B cell (primary cell): ENCODE data around the gene USP20. TPM values are rescaled to one million over a fixed set of nuclear protein-coding genes. Genes with fewer than 3 reads are reported as not detected.

Source experiments
- ATAC-seq: fragments of 200-7000 bp; cut with Tn5 transposase; one replicate; pipeline ENCODE4 v1.10.0; 2021; ENCODE audit warnings: low read depth, mild to moderate bottlenecking, moderate number of reproducible peaks, moderate library complexity
- CTCF ChIA-PET: fragments of 350-600 bp; sonication (Branson Sonifier 250); formaldehyde crosslinking; loops from one replicate; lab custom pipeline; 2021; ENCODE audit warnings: antibody characterized with exemption, inconsistent platforms; lab: Charles Lee
- POLR2A ChIA-PET: fragments of 350-600 bp; sonication (Branson Sonifier 250); formaldehyde crosslinking; loops from one replicate; lab custom pipeline; 2021; ENCODE audit warnings: antibody characterized with exemption; lab: Charles Lee
- DNase-seq: peaks from one replicate; pipeline ENCODE4 v3.0.0; 2013
- H2AFZ ChIP-seq: 2 replicates; pipeline ENCODE4 v1.6.1; 2012; ENCODE audit warnings: mild to moderate bottlenecking, low read depth, low read length; ENCODE audit not compliant: insufficient read depth, poor library complexity, severe bottlenecking
- H3K27ac ChIP-seq, 2 donors: 1 replicate in 1 of 2; 2 replicates in 1 of 2; pipeline ENCODE4 v1.5.1; 2012 to 2013; ENCODE audit warnings: low read length in 2 of 2, mild to moderate bottlenecking in 2 of 2, moderate library complexity in 1 of 2
- H3K27me3 ChIP-seq, 4 experiments: fragments of 200-600 bp in 1 of 4; sonication (generic) in 1 of 4; replicated peaks in 1 of 4; 1 replicate in 2 of 4; 2 replicates in 2 of 4; pipeline versions ENCODE4 v1.6.1 to v1.7.0; 2013 to 2016; ENCODE audit warnings: low read length in 3 of 4, mild to moderate bottlenecking in 2 of 4, mixed read lengths in 1 of 4, moderate library complexity in 1 of 4; ENCODE audit not compliant: insufficient read depth in 4 of 4, control insufficient read depth in 3 of 4; ENCODE audit errors: control extremely low read depth in 1 of 4
- H3K36me3 ChIP-seq, 2 experiments: replicated peaks in 1 of 2; 1 replicate in 1 of 2; 2 replicates in 1 of 2; pipeline versions ENCODE4 v1.6.1 to v1.7.1; 2013; ENCODE audit warnings: low read length in 1 of 2; ENCODE audit not compliant: insufficient read depth in 2 of 2, control insufficient read depth in 1 of 2; ENCODE audit errors: control extremely low read depth in 1 of 2, extremely low read depth in 1 of 2
- H3K4me1 ChIP-seq, 2 donors: fragments of 200-600 bp in 1 of 2; sonication (generic) in 1 of 2; 1 replicate in 1 of 2; 2 replicates in 1 of 2; pipeline versions ENCODE4 v1.5.1 to v1.6.1; 2013 to 2017; ENCODE audit warnings: low read length in 2 of 2; ENCODE audit not compliant: control insufficient read depth in 2 of 2, insufficient read depth in 2 of 2
- H3K4me2 ChIP-seq: replicated peaks from 2 replicates; pipeline ENCODE3; 2012; ENCODE audit warnings: mild to moderate bottlenecking, low read depth, low read length; ENCODE audit not compliant: poor library complexity, severe bottlenecking
- H3K4me3 ChIP-seq, 5 experiments: fragments of 200-600 bp in 1 of 5; sonication (generic) in 1 of 5; 1 replicate in 3 of 5; 2 replicates in 2 of 5; pipeline versions ENCODE4 v1.5.1 to v1.7.0; 2011 to 2016; ENCODE audit warnings: low read length in 4 of 5, mild to moderate bottlenecking in 4 of 5, low read depth in 2 of 5, control low read depth in 1 of 5, moderate library complexity in 1 of 5; ENCODE audit not compliant: insufficient read depth in 1 of 5; ENCODE audit errors: control extremely low read depth in 1 of 5, extremely low read depth in 1 of 5
- H3K79me2 ChIP-seq: fragments of 200-600 bp; sonication (generic); one replicate; pipeline ENCODE4 v1.6.0; 2016; ENCODE audit warnings: low read length; ENCODE audit not compliant: control insufficient read depth, insufficient read depth
- H3K9ac ChIP-seq: fragments of 200-600 bp; sonication (generic); 2 replicates; pipeline ENCODE4 v1.6.1; 2017; ENCODE audit warnings: mild to moderate bottlenecking, low read length, moderate library complexity
- H3K9me3 ChIP-seq, 3 donors: one replicate each; pipeline versions ENCODE4 v1.6.1 to v1.7.1; 2013; ENCODE audit warnings: low read length in 2 of 3; ENCODE audit not compliant: control insufficient read depth in 2 of 3, insufficient read depth in 1 of 3; ENCODE audit errors: control extremely low read depth in 1 of 3
- H4K20me1 ChIP-seq: 2 replicates; pipeline ENCODE4 v1.6.0; 2012; ENCODE audit warnings: mild to moderate bottlenecking, low read length; ENCODE audit not compliant: insufficient read depth, control insufficient read depth, poor library complexity, severe bottlenecking
- H3K27ac Mint-ChIP-seq: one replicate; pipeline ENCODE4 v1.8.0; 2021; ENCODE audit warnings: mixed read lengths
- H3K27me3 Mint-ChIP-seq: one replicate; pipeline ENCODE4 v1.8.0; 2021; ENCODE audit warnings: mixed read lengths
- H3K4me1 Mint-ChIP-seq: one replicate; pipeline ENCODE4 v1.8.0; 2021; ENCODE audit warnings: mixed read lengths
- H3K4me3 Mint-ChIP-seq: one replicate; pipeline ENCODE4 v1.8.0; 2021; ENCODE audit warnings: mixed read lengths
- H3K9me3 Mint-ChIP-seq: one replicate; pipeline ENCODE4 v1.8.0; 2022; ENCODE audit warnings: mixed read lengths; ENCODE audit not compliant: insufficient read depth
- EZH2 ChIP-seq: IDR thresholded peaks from 2 replicates; pipeline ENCODE4 v1.6.1; 2012; ENCODE audit warnings: borderline replicate concordance, low read depth, mild to moderate bottlenecking, moderate library complexity, low read length; ENCODE audit not compliant: insufficient read depth, poor library complexity, severe bottlenecking
- WGBS: methylation state at CpG from one replicate; pipeline ENCODE4 v1.1.5; 2013; ENCODE audit warnings: missing lambda C conversion rate; ENCODE audit not compliant: insufficient coverage; 5-methylcytosine and 5-hydroxymethylcytosine counted together
- intact Hi-C: fragments of 100-400 bp; cut with micrococcal nuclease; formaldehyde crosslinking; loops from one replicate; pipeline ENCODE4 v1.10.0; 2022
- polyA plus RNA-seq: library from polyadenylated mRNA; depleted of rRNA; stranded (reverse); fragments of >200 nt; gene quantifications from 2 replicates; pipeline ENCODE4 v1.2.3, GENCODE V29; 2012
- total RNA-seq, 2 donors: library from RNA; stranded (reverse); fragments of 120-200 nt in 1 of 2; gene quantifications; 1 replicate in 1 of 2; 2 replicates in 1 of 2; pipeline versions ENCODE4 v1.2.3 to v1.2.4, GENCODE V29; 2013 to 2022
- TF ChIP-seq, protein P1 (sequence below): fragments of 200-600 bp; IDR thresholded peaks from one replicate; pipeline ENCODE4 v1.8.0; 2022; ENCODE audit warnings: antibody characterized with exemption, mild to moderate bottlenecking

The USP20 gene
- total and polyA plus RNA-seq, 2 donors (not counting 1 experiment from before 2014, with no cell fraction given), result 49.5 to 72.6 TPM

DNA sequence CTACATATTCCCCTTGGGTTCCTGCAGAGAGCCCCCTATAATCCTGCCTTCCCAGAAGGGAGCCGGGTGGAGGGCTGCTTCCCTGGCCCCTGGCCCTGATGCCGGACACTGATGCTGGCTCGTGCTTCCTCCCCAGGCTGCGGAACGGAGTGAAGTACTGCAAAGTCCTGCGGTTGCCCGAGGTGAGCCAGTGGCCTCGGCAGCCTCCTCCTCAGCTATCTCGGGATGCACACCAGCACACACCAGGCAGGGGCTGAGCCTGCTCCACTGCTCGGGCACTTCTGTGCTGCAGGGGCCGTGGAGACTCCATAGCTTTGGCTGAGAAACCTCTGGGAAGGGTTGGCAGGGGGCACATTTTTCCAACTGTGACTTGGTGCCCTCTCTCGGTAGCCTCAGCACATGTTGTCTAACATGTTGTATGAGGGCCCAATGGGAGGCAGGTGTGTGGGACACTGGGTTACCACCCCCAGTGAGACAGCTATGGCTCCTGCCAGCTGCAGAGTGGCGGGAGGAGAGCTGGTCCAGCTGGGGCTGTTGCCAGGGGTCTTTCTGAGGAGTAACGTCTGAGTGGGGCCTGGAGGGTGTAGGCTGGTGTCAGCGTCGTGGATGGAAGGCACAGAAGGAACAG, 38.4 kb downstream of the USP20 start:
- Histone ChIP-seq H2AFZ (no peak overlapping the region), H3K9ac (no peak overlapping the region), H3K27ac (no peak overlapping the region), H3K4me2 (no peak overlapping the region), H3K36me3 (peaks cover 0 to 37% of the 10 kb centered on the region in 2 experiments), H4K20me1 (no peaks in the 10 kb centered on the region), H3K4me3 (no peak overlapping the region), H3K79me2 (peaks cover 6% of the 10 kb centered on the region), H3K27me3 (no peaks in the 10 kb centered on the region), H3K9me3 (no peaks in the 10 kb centered on the region), H3K4me1 (peaks cover 8 to 15% of the 10 kb centered on the region in 2 donors)
- TF ChIP-seq EZH2, result no peak
- TF ChIP-seq, protein P1, sequence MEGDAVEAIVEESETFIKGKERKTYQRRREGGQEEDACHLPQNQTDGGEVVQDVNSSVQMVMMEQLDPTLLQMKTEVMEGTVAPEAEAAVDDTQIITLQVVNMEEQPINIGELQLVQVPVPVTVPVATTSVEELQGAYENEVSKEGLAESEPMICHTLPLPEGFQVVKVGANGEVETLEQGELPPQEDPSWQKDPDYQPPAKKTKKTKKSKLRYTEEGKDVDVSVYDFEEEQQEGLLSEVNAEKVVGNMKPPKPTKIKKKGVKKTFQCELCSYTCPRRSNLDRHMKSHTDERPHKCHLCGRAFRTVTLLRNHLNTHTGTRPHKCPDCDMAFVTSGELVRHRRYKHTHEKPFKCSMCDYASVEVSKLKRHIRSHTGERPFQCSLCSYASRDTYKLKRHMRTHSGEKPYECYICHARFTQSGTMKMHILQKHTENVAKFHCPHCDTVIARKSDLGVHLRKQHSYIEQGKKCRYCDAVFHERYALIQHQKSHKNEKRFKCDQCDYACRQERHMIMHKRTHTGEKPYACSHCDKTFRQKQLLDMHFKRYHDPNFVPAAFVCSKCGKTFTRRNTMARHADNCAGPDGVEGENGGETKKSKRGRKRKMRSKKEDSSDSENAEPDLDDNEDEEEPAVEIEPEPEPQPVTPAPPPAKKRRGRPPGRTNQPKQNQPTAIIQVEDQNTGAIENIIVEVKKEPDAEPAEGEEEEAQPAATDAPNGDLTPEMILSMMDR, result no peak
- WGBS, result 88% methylated on average over 12 of the region's 16 CpGs
- ATAC-seq, result no peak
- Mint-ChIP-seq H3K4me1 (peaks cover 4% of the 10 kb centered on the region), H3K27ac (no peak overlapping the region), H3K9me3 (no peaks in the 10 kb centered on the region), H3K27me3 (no peaks in the 10 kb centered on the region), H3K4me3 (no peak overlapping the region)
- intact Hi-C loops, result no loop called here
- ChIA-PET CTCF (no interaction called here), POLR2A (no interaction called here)
- no peak for DNase-seq

DNA sequence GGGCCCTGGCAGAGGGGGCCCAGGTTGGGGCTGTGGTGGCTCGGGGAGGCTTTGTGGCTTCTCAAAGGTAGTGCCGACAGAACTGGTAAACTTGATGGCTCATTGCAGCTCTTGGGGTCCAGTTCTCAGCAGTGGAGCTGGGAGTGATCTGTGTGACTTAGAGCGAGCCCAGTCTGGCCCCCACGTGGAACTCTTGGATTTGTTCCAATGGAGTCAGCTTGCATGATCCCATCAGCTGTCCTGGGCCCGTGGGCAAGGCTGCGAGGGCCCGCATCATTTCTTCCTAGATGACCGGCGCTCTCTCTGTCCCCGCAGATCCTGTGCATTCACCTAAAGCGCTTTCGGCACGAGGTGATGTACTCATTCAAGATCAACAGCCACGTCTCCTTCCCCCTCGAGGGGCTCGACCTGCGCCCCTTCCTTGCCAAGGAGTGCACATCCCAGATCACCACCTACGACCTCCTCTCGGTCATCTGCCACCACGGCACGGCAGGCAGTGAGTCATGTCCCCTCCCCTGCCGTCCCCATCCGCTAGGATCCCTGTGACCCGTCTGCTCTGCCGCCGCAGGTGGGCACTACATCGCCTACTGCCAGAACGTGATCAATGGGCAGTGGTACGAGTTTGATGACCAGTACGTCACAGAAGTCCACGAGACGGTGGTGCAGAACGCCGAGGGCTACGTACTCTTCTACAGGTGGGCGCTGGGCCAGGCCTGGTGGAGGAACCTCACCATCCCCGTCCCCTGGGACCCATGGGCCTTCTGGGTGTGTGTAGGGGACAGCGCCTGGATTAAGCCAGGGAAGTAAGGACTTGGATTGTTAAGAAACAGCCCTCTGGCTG, 39.2 kb downstream of the USP20 start:
- POLR2A ChIA-PET, result no interaction called here
- H3K4me3 Mint-ChIP-seq, result no peak overlapping the region
- H3K4me1 ChIP-seq, result peaks cover 0 to 7% of the 10 kb centered on the region in 2 donors

More for the DNA sequence above, 39.2 kb downstream of the USP20 start:
- WGBS, result 98% methylated on average over 38 of the region's 38 CpGs
- Histone ChIP-seq H3K4me2 (no peak overlapping the region), H3K9ac (no peak overlapping the region), H3K9me3 (no peaks in the 10 kb centered on the region), H3K27ac (no peak overlapping the region), H3K4me3 (no peak overlapping the region), H2AFZ (no peak overlapping the region), H3K79me2 (peaks cover 6% of the 10 kb centered on the region), H4K20me1 (no peaks in the 10 kb centered on the region), H3K27me3 (no peaks in the 10 kb centered on the region), H3K36me3 (peaks cover 0 to 37% of the 10 kb centered on the region in 2 experiments)
- Mint-ChIP-seq H3K4me1 (peaks cover 3% of the 10 kb centered on the region), H3K9me3 (no peaks in the 10 kb centered on the region), H3K27me3 (no peaks in the 10 kb centered on the region), H3K27ac (no peak overlapping the region)
- no peak for DNase-seq
- TF ChIP-seq, protein P1, result no peak
- no peak for TF ChIP-seq EZH2
- ATAC-seq, result no peak
- intact Hi-C loops, result no loop called here
- CTCF ChIA-PET, result no interaction called here
